A204.1 (cell line): Measurements from ENCODE around the gene UQCRC1.

ENCODE experiments used
- FAIRE-seq: peaks from 2 replicates; lab custom pipeline; 2012; peaks lifted over from hg19 to GRCh38; lab: Jason Lieb, UNC

The UQCRC1 gene

DNA sequence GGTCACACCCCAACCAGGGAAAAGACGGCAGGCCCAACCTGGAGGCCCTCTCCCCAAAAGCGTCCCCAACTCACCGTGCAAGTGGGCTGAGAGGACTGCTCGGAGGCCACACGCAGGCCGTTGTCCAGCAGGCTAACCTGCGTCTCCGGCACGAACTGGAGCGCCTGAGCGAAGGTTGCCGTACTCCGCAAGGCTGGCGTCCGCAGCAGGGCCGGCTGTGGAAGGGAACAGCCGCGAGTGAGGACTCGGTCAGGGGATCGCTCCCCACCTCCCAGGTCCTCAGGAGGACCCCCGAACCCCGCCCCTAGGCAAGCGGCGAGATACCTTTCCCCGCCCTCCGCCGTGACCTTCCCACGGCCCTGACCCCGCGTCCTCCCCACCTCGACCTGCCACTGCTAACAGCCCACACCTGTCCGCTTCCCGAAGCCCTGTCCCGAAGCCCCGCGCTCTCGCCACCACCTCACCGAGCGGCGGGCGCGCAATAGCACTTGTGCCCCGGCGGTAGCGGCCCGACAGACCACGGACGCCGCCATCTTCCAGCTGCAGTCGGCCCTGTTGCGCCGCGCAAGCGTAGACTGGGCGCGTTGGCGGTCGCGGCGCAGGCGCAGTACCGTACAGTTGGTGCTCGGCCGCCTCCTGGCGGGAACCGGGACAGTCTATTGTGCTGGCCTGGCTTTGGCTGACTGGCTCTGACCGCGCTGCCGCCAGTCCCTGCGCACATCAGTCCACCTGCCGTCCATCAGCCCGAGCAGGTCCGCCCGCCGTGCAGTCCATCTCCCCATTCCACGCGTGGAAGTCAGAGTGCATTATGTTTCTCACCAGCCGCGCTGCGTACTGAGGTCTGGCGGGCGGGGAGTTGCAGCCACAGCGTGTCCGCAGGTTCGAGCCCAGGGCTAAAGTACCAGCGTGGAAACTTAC, at the start of gene UQCRC1:
UQCRC1 (minus strand) TSS at position 559 of the 918 bp plus-strand sequence; CDS start at position 533, 26 bp downstream.
- peak; percentile 73 for FAIRE-seq

DNA sequence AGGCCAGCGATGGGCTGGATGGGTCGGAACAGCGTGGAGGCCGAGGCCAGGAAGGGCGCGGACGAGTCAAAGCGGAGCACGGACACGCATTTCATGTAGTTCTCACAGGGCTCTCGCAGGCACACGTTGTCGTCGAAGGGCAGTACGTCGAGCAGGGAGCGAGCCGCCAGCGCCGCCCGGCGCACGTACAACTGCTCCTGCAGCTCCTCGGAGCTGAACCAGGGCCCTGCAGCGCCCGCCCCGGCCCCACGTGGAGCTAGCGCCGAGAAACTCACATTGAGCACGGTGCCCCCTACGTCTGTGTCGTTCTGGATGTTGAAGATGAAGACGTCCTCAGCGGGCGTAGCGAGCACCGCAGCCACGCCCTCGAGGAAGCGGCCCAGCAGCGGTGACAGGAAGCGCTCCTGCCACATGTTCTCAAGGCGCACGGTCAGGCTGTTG, 47.4 kb upstream of the UQCRC1 start:
- no peak for FAIRE-seq

GRCh38 chr3:48656061-48656840, 46.8 kb upstream of the UQCRC1 start:
- FAIRE-seq, result no peak

DNA sequence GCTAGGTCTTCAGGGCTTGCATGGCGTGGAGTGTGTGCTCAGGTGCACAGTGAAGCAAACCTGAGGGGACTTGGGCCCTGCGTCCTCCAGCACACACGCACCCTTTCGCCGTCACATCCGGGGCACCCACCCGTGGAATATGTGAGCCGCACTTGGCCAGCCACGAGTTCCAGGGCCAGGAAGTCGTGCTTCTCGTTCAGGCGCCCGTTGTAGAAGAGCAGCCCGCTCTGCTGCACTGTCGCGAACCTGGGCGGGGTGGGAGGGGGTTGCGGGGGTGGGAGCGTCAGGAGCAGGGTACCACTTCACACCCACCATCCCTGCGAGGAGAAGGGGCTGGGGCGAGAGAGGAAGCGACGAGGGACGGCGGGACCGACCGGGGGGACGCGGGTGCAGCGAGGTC, 46.2 kb upstream of the UQCRC1 start:
- no peak for FAIRE-seq

GRCh38 chr3:48655063-48655462, 45.6 kb upstream of the UQCRC1 start:
- no peak for FAIRE-seq

DNA sequence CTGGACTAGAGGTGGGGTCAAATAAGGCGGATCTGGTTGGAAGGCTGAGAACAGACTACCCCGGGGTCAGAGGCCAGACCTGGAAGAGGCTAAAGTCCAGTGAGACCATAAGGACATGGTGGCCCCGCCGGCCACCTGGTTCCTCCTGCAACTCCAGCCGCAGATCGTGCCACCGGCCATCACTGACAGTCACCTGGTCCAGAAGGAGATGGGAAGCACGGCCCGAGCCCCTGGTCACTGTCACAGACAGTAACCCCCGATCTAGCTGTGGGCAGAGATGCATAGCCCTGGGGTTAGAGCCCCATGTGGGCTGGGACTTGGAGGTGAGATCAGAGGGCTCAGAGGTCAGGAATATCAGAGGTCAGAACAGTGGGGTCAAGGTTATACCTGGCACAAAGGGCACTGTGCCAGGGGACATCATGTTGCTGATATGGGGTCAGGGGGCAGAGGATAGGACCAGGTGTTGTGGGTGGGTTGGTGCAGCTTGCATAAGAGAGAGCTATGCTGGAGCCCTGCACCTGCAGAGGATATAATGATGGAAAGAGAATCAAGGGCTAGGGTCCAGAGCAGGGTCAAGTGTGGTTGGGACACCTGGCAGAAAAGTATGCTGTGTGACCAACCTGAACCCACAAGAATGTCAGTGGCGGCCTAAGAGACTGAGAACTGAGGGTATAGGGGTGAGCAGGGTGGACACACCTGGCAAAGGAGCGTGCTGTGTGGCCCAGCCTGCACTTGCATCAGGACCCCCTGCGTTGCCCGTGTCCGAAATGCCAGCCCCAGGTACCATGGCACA, 43.7 kb upstream of the UQCRC1 start:
- FAIRE-seq, result no peak

DNA sequence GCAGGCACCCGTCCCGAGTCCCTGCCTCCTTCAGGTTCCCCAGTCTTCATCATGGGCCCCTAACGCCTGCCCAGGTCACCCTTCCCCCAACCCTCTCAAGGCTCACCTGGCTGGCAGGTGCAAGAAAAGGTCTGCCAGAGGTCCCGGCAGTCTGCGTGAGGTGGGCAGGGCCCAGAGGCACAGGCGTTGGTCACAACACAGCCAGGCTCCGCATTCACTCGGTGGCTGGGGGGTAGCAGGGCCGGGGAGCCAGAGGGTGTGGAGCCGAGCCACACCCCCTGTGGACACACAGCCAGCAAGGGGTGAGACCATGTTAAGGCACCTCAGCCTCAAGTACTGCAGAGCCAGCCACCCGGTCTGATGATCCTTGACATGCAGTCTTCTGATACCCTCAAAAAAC, 42.3 kb upstream of the UQCRC1 start:
- no peak for FAIRE-seq

DNA sequence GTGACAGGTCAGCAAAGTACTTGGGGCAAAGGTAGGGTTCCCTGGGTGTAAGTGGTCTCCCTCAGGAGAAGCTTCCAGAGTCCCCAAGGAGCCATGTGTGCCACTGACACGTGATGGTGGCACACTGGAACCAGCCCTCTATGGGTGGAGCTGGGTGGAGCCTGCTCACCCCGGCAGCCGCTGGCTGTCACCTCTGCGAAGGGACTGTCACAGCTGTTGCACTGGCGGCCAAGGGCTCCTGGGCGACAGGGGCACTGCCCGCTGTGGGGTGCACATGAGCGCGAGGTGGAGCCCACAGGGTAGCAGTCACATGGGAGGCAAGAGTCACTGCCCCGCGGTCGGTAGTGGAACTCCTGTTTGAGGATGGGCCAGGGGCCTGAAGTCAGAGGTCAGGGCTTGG, 41.3 kb upstream of the UQCRC1 start:
- FAIRE-seq, result no peak

- no peak for FAIRE-seq
Observed at GRCh38 chr3:48648188-48648850, 38.9 kb upstream of the UQCRC1 start.

GRCh38 chr3:48647714-48648113, 38.3 kb upstream of the UQCRC1 start:
- no peak for FAIRE-seq

GRCh38 chr3:48644898-48645760, 35.7 kb upstream of the UQCRC1 start:
- FAIRE-seq, result no peak

GRCh38 chr3:48642605-48643004, 33.2 kb upstream of the UQCRC1 start:
- FAIRE-seq, result no peak

GRCh38 chr3:48641396-48641795, 31.9 kb upstream of the UQCRC1 start:
- no peak for FAIRE-seq

GRCh38 chr3:48639944-48640606, 30.6 kb upstream of the UQCRC1 start:
- FAIRE-seq, result no peak

- FAIRE-seq, result no peak
Observed at GRCh38 chr3:48637305-48637704, 27.9 kb upstream of the UQCRC1 start.

GRCh38 chr3:48636149-48636655, 26.8 kb upstream of the UQCRC1 start:
- no peak for FAIRE-seq

- FAIRE-seq, result peak; percentile 91
Observed at GRCh38 chr3:48635222-48636021, 26.0 kb upstream of the UQCRC1 start, which contains the start of gene SLC26A6. TSS of gene SLC26A6 (minus strand) at chr3:48635461. CDS start at chr3:48635393, 68 bp downstream.

DNA sequence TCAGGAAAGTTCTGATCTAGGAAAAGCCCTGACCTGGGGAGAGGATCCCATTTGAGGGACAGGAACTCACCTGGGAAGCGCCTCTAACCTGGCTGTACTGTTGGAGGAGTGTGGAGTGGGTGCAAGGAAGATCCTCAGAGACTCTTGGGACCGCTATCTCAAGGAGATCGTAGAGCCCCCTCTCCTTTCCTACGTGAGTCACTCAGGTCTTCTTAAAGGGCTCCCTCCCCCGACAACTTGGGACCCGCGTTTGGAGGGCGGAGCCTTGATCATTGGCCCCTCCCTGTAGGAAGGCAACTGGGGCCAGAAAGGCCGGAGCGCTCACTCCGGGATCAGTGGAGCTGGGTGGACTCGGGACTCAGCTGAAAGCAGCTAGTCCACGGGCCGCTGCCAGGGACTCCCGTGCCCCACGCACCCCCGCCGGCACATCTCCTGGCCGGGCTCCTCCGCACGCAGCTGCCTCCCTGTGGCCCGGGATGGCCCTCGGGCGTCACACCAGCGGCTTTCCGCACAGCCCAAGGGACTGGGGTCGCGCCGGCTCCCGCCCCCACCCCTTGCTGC, 25.3 kb upstream of the UQCRC1 start:
- FAIRE-seq, result no peak

DNA sequence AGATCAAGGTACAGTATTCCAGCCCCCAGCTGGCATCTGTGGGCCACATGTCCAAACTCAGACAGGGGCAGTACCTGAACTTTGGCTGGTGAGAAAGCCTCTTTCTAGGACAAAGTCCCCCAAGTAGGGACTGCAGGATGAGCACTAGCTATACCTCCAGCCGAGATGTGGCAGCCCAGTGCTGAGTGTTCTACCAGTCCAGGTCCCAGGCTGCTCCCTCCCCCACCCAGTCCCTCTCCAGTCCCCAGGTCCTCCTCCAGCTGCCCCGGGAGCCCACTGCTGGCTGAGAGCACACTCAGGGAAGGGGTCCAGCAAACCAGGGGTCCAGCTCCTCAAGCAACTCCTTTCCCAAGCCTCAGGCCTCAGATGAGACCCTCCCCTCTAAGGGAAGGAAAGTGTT, 24.3 kb upstream of the UQCRC1 start:
- no peak for FAIRE-seq
